Neural crest cell (in vitro differentiated cells): Measurements from ENCODE around the gene TRIM63. TPM values are rescaled to one million over a fixed set of nuclear protein-coding genes. Genes with fewer than 3 reads are reported as not detected.
A peak's percentile ranks its signal among the peaks of the same experiment; 100 is the strongest.
"Not testable (repeated sequence)": the region's sequence is repeated elsewhere in the genome, so short reads cannot be mapped to it uniquely, and the experiment has no call there.

ENCODE experiments used
- DNase-seq: peaks from one replicate; pipeline ENCODE4 v3.0.0; 2021; ENCODE audit warnings: low read depth, mixed read lengths, low spot score
- H3K27ac Mint-ChIP-seq: one replicate; pipeline ENCODE4 v1.8.0; 2021; ENCODE audit warnings: mild to moderate bottlenecking, mixed read lengths; ENCODE audit not compliant: unreplicated experiment
- H3K27me3 Mint-ChIP-seq: 2 replicates; pipeline ENCODE4 v1.8.0; 2021; ENCODE audit warnings: low read depth, mild to moderate bottlenecking, mixed read lengths
- H3K36me3 Mint-ChIP-seq: 2 replicates; pipeline ENCODE4 v1.8.0; 2021; ENCODE audit warnings: low read depth, mild to moderate bottlenecking, mixed read lengths
- H3K4me1 Mint-ChIP-seq: 2 replicates; pipeline ENCODE4 v1.8.0; 2021; ENCODE audit warnings: mixed read lengths
- H3K4me3 Mint-ChIP-seq: one replicate; pipeline ENCODE4 v1.8.0; 2021; ENCODE audit warnings: mild to moderate bottlenecking, mixed read lengths
- H3K9me3 Mint-ChIP-seq: 2 replicates; pipeline ENCODE4 v1.8.0; 2021; ENCODE audit warnings: mixed read lengths
- CTCF ChIP-seq: fragments of 200-600 bp; sonication (generic); conservative IDR thresholded peaks from 2 replicates; pipeline ENCODE4 v1.5.0; 2021; ENCODE audit warnings: antibody characterized with exemption, mild to moderate bottlenecking
- total RNA-seq: library from RNA; stranded (reverse); gene quantifications from 2 replicates; pipeline ENCODE4 v1.2.1, GENCODE V29; 2021

Gene TRIM63
- total RNA-seq, 1 donor from 2014 or later, result not detected

DNA sequence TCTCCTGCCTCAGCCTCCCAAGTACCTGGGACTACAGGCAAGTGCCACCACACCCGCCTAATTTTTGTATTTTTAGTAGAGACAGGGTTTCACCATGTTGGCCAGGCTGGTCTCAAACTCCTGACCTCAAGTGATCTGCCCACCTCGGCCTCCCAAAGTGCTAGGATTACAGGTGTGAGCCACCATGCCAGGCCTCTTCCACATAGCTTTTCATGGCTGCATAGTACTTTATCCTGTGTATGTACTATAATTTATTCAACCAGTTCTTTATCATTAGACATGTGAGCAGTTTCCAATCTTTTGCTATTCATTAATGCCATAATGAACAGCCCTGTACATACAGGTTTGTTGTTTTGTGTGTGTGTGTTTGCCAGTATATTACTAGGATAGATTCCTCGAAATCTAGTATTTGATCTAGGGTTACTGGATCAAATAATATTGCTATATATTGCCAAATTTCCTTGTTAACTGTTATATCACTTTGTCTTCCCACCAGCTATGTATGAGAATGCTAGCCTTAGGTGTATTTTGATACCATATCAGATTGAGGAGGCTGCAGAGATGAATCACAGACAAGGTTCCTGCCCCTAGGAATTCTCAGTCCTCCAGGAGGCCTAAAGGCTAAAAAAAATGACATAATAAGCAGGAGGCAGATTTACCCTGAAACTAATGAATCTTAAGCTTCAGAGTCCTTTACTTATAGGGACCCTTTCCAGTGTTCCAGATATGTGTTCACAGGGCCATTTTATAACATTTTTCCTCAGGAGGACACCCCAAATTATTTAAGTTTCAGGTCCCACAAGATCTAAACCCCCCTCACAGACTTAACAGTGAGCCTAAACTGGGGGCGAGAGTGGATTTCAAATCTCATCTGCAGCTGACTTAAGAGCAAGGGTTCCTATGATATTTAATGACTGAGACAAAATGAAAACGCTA, 42.1 kb upstream of the TRIM63 start:
- no peaks in the 10 kb centered on the region for H3K36me3 Mint-ChIP-seq
- H3K27ac Mint-ChIP-seq, result no peak overlapping the region

DNA sequence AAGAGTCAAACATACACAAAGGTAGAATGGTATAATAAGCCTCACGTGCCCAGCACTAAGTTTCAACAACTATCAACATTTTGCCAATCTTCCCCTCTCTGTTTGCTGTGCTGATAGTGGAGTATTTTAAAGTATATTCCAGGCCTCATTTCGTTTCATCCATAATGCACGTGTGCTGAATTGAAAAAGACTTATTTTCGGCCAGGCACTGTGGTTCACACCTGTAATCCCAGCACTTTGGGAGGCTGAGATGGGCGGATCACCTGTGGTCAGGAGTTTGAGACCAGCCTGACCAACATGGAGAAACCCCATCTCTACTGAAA, 37.8 kb upstream of the TRIM63 start:
- DNase-seq, H3K27me3 Mint-ChIP-seq, H3K9me3 Mint-ChIP-seq, H3K27ac Mint-ChIP-seq, H3K36me3 Mint-ChIP-seq: not testable (repeated sequence)
- TF ChIP-seq CTCF, result peak; percentile 5
- peak overlapping the region; percentile 44 for H3K4me3 Mint-ChIP-seq
- peaks cover 23% of the 10 kb centered on the region for H3K4me1 Mint-ChIP-seq

More for the DNA sequence above, 42.1 kb upstream of the TRIM63 start:
- Mint-ChIP-seq H3K4me3 (peak overlapping the region; percentile 97), H3K4me1 (peaks cover 36% of the 10 kb centered on the region), H3K27me3 (no peaks in the 10 kb centered on the region), H3K9me3 (no peaks in the 10 kb centered on the region)
- no peak for TF ChIP-seq CTCF
- DNase-seq, result no peak

DNA sequence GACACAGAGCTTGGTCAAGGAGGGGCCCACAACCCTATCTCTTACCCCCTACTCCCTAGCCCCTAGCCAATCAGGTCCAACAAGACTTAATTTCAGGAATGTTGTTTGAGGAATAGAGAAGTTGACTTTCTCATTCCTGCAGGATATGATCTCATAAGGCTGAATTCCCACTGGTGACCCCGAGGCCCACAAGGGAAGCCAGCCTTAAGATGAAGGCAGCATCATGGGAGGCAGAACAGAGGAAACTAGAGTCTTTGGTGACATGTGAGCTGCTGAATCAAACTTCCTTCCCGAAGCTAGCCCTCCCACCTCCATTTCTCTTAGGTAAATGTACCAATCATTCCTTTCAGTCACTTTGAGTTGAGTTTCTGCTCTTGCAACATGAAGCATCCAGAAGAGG, 35.1 kb upstream of the TRIM63 start:
- H3K36me3 Mint-ChIP-seq, result no peaks in the 10 kb centered on the region
- no peak for DNase-seq
- no peaks in the 10 kb centered on the region for H3K9me3 Mint-ChIP-seq
- H3K27me3 Mint-ChIP-seq, result no peaks in the 10 kb centered on the region
- H3K27ac Mint-ChIP-seq, result no peak overlapping the region
- H3K4me3 Mint-ChIP-seq, result no peak overlapping the region
- peaks cover 14% of the 10 kb centered on the region for H3K4me1 Mint-ChIP-seq
- no peak for TF ChIP-seq CTCF

DNA sequence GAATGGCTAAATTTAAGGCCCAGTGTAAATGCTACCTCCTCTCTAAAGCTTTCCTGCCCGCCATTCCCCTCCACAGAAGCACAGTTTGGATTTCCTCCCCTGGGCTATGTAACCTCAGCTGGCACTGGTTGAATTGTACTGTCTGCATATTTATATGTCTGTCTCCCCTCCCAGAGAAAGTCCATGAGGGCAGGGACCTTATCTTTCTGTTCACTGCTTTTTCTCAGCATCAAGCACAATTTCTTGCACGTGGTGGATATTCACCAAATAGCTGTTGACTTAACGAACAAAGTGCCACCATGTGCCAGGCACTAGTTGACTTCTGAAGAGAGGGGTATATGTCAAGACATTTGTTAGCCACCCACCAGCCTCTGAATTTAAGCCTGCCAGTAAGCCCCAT, 34.7 kb upstream of the TRIM63 start:
- DNase-seq, result no peak
- no peak overlapping the region for H3K27ac Mint-ChIP-seq

GRCh38 chr1:26100204-26100603, 32.8 kb upstream of the TRIM63 start:
- not testable (repeated sequence) for H3K36me3 Mint-ChIP-seq
- H3K4me1 Mint-ChIP-seq, result peaks cover 29% of the 10 kb centered on the region

More for the DNA sequence above, 34.7 kb upstream of the TRIM63 start:
- Mint-ChIP-seq H3K36me3 (no peaks in the 10 kb centered on the region), H3K4me1 (peaks cover 14% of the 10 kb centered on the region), H3K9me3 (no peaks in the 10 kb centered on the region), H3K27me3 (no peaks in the 10 kb centered on the region), H3K4me3 (no peak overlapping the region)
- TF ChIP-seq CTCF, result no peak

GRCh38 chr1:26099780-26100179, 32.4 kb upstream of the TRIM63 start:
- Mint-ChIP-seq H3K27ac (no peak overlapping the region), H3K27me3 (no peaks in the 10 kb centered on the region), H3K4me1 (peaks cover 27% of the 10 kb centered on the region), H3K9me3 (no peaks in the 10 kb centered on the region), H3K36me3 (no peaks in the 10 kb centered on the region), H3K4me3 (no peak overlapping the region)
- no peak for DNase-seq
- no peak for TF ChIP-seq CTCF

More at GRCh38 chr1:26100204-26100603, 32.8 kb upstream of the TRIM63 start:
- DNase-seq, H3K9me3 Mint-ChIP-seq, H3K4me3 Mint-ChIP-seq, H3K27me3 Mint-ChIP-seq: not testable (repeated sequence)
- peak overlapping the region; percentile 67 for H3K27ac Mint-ChIP-seq
